Loucy (cell line): ENCODE measurements around the gene UNC79.

Experiments used
- H2AFZ ChIP-seq: fragments of 200-600 bp; sonication (generic); 2 replicates; pipeline ENCODE4 v1.6.0; 2016; ENCODE audit warnings: antibody characterized with exemption, mild to moderate bottlenecking, low read length, moderate library complexity
- H3F3A ChIP-seq: fragments of 200-600 bp; 2 replicates; pipeline ENCODE4 v1.6.0; 2016; ENCODE audit warnings: antibody characterized with exemption, low read depth, mild to moderate bottlenecking
- H3K27me3 ChIP-seq: fragments of 200-600 bp; sonication (generic); 2 replicates; pipeline ENCODE4 v1.6.1; 2014; ENCODE audit warnings: low read length, mild to moderate bottlenecking; ENCODE audit not compliant: insufficient read depth, poor library complexity, severe bottlenecking
- H3K36me3 ChIP-seq: fragments of 200-600 bp; sonication (generic); 2 replicates; pipeline ENCODE4 v1.6.1; 2016; ENCODE audit warnings: low read length; ENCODE audit not compliant: insufficient read depth
- H3K4me1 ChIP-seq: fragments of 200-600 bp; sonication (generic); 2 replicates; pipeline ENCODE4 v1.5.1; 2014; ENCODE audit warnings: low read length, mild to moderate bottlenecking; ENCODE audit not compliant: insufficient read depth, poor library complexity, severe bottlenecking
- H3K4me2 ChIP-seq: fragments of 200-600 bp; sonication (generic); 2 replicates; pipeline ENCODE4 v1.6.0; 2014; ENCODE audit warnings: antibody characterized with exemption, low read length, low read depth, mild to moderate bottlenecking; ENCODE audit not compliant: poor library complexity, severe bottlenecking
- H3K4me3 ChIP-seq: fragments of 200-600 bp; sonication (generic); 2 replicates; pipeline ENCODE4 v1.5.1; 2014; ENCODE audit warnings: low read length, mild to moderate bottlenecking, mixed read lengths; ENCODE audit not compliant: poor library complexity, severe bottlenecking
- H3K79me2 ChIP-seq: fragments of 200-600 bp; sonication (generic); 2 replicates; pipeline ENCODE4 v1.6.1; 2014; ENCODE audit warnings: low read length; ENCODE audit not compliant: insufficient read depth
- H3K9ac ChIP-seq: fragments of 200-600 bp; sonication (generic); 2 replicates; pipeline ENCODE4 v1.6.0; 2014; ENCODE audit warnings: mild to moderate bottlenecking, low read depth, low read length, moderate library complexity; ENCODE audit not compliant: poor library complexity, severe bottlenecking
- H3K9me2 ChIP-seq: fragments of 200-600 bp; sonication (generic); replicated peaks from 2 replicates; pipeline ENCODE4 v1.6.1; 2016; ENCODE audit warnings: low read depth, low read length, mixed read lengths
- H3K9me3 ChIP-seq: fragments of 200-600 bp; sonication (generic); 2 replicates; pipeline ENCODE4 v1.6.1; 2014; ENCODE audit warnings: mild to moderate bottlenecking, antibody characterized with exemption, low read length, low read depth; ENCODE audit not compliant: insufficient read depth
- H4K20me1 ChIP-seq: fragments of 200-600 bp; sonication (generic); 2 replicates; pipeline ENCODE4 v1.6.0; 2014; ENCODE audit warnings: antibody characterized with exemption, low read length, mild to moderate bottlenecking; ENCODE audit not compliant: insufficient read depth, poor library complexity, severe bottlenecking
- EZH2phosphoT487 ChIP-seq: fragments of 200-600 bp; IDR thresholded peaks from 2 replicates; pipeline ENCODE4 v1.6.1; 2018; ENCODE audit warnings: antibody characterized with exemption, mild to moderate bottlenecking, moderate library complexity, borderline replicate concordance
- TF ChIP-seq, protein P1 (sequence below): fragments of 200-600 bp; sonication (generic); conservative IDR thresholded peaks from 2 replicates; pipeline ENCODE4 v1.5.1; 2014; ENCODE audit warnings: mild to moderate bottlenecking, antibody characterized with exemption, low read length

UNC79 gene

GRCh38 chr14:93735206-93735605, 304.5 kb downstream of the UNC79 start:
- Histone ChIP-seq H3K9me2 (no peaks in the 10 kb centered on the region), H3K9me3 (no peaks in the 10 kb centered on the region), H3K9ac (no peak overlapping the region), H2AFZ (no peak overlapping the region), H3K27me3 (no peaks in the 10 kb centered on the region), H3K4me2 (no peak overlapping the region), H3K36me3 (no peaks in the 10 kb centered on the region), H3K4me3 (no peak overlapping the region), H3F3A (no peaks in the 10 kb centered on the region), H3K4me1 (no peaks in the 10 kb centered on the region), H3K79me2 (no peaks in the 10 kb centered on the region), H4K20me1 (no peaks in the 10 kb centered on the region)
- TF ChIP-seq EZH2phosphoT487 = no peak
- TF ChIP-seq, protein P1, sequence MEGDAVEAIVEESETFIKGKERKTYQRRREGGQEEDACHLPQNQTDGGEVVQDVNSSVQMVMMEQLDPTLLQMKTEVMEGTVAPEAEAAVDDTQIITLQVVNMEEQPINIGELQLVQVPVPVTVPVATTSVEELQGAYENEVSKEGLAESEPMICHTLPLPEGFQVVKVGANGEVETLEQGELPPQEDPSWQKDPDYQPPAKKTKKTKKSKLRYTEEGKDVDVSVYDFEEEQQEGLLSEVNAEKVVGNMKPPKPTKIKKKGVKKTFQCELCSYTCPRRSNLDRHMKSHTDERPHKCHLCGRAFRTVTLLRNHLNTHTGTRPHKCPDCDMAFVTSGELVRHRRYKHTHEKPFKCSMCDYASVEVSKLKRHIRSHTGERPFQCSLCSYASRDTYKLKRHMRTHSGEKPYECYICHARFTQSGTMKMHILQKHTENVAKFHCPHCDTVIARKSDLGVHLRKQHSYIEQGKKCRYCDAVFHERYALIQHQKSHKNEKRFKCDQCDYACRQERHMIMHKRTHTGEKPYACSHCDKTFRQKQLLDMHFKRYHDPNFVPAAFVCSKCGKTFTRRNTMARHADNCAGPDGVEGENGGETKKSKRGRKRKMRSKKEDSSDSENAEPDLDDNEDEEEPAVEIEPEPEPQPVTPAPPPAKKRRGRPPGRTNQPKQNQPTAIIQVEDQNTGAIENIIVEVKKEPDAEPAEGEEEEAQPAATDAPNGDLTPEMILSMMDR = no peak

GRCh38 chr14:93736378-93737014, 305.8 kb downstream of the UNC79 start:
- no peaks in the 10 kb centered on the region for H4K20me1 ChIP-seq
- no peak overlapping the region for H3K4me3 ChIP-seq
- H3K9ac ChIP-seq = no peak overlapping the region
- TF ChIP-seq, protein P1 = peak; percentile 58
- TF ChIP-seq EZH2phosphoT487 = no peak
- no peak overlapping the region for H2AFZ ChIP-seq
- H3K9me2 ChIP-seq = no peaks in the 10 kb centered on the region
- no peaks in the 10 kb centered on the region for H3K36me3 ChIP-seq
- H3K4me1 ChIP-seq = no peaks in the 10 kb centered on the region
- no peak overlapping the region for H3K4me2 ChIP-seq
- H3K9me3 ChIP-seq = no peaks in the 10 kb centered on the region
- H3K27me3 ChIP-seq = no peaks in the 10 kb centered on the region
- no peaks in the 10 kb centered on the region for H3K79me2 ChIP-seq
- H3F3A ChIP-seq = no peaks in the 10 kb centered on the region

GRCh38 chr14:93737634-93738033, 306.9 kb downstream of the UNC79 start:
- Histone ChIP-seq H4K20me1 (no peaks in the 10 kb centered on the region), H3K4me1 (no peaks in the 10 kb centered on the region), H2AFZ (no peak overlapping the region), H3K79me2 (no peaks in the 10 kb centered on the region), H3K27me3 (no peaks in the 10 kb centered on the region), H3F3A (no peaks in the 10 kb centered on the region), H3K9me2 (no peaks in the 10 kb centered on the region), H3K9me3 (no peaks in the 10 kb centered on the region), H3K4me3 (no peak overlapping the region), H3K36me3 (no peaks in the 10 kb centered on the region), H3K9ac (no peak overlapping the region), H3K4me2 (no peak overlapping the region)
- no peak for TF ChIP-seq EZH2phosphoT487
- TF ChIP-seq, protein P1 = no peak
